Activated naive CD8-positive, alpha-beta T cell treated with anti-CD3 and anti-CD28 coated beads, Interleukin-2, amount 10 ng/mL, durations not matched to agents 7 days and 5 days (primary cell): ENCODE results near the gene CHSY3. TPM values are rescaled to one million over a fixed set of nuclear protein-coding genes. Genes with fewer than 3 reads are reported as not detected.

ENCODE experiments used
- ATAC-seq: fragments of 150-1000 bp; cut with Tn5 transposase; one replicate; pipeline ENCODE4 v1.10.0; 2021; ENCODE audit warnings: low read depth, moderate library complexity
- POLR2A ChIA-PET: fragments of 350-600 bp; sonication (Branson Sonifier 250); formaldehyde crosslinking; loops from one replicate; lab custom pipeline; 2021; ENCODE audit warnings: antibody characterized with exemption; lab: Charles Lee
- DNase-seq: peaks from one replicate; pipeline ENCODE4 v3.0.0; 2021
- H3K27ac Mint-ChIP-seq: one replicate; pipeline ENCODE4 v1.8.0; 2022; ENCODE audit warnings: mild to moderate bottlenecking, mixed read lengths
- H3K27me3 Mint-ChIP-seq: one replicate; pipeline ENCODE4 v1.8.0; 2022; ENCODE audit warnings: mild to moderate bottlenecking, moderate library complexity, mixed read lengths
- H3K36me3 Mint-ChIP-seq: one replicate; pipeline ENCODE4 v1.8.0; 2021; ENCODE audit warnings: mild to moderate bottlenecking, mixed read lengths
- H3K4me1 Mint-ChIP-seq: one replicate; pipeline ENCODE4 v1.8.0; 2021; ENCODE audit warnings: mixed read lengths
- H3K4me3 Mint-ChIP-seq: one replicate; pipeline ENCODE4 v1.8.0; 2022; ENCODE audit warnings: mild to moderate bottlenecking, moderate library complexity, mixed read lengths
- H3K9me3 Mint-ChIP-seq: one replicate; pipeline ENCODE4 v1.8.0; 2021; ENCODE audit warnings: mixed read lengths
- total RNA-seq, 2 experiments: library from RNA; stranded (reverse); gene quantifications; one replicate each; pipeline ENCODE4 v1.2.3, GENCODE V29; 2021

Gene CHSY3
- total RNA-seq, 2 experiments from 2014 or later = not detected

- ATAC-seq (no peak), DNase-seq (no peak)
- Mint-ChIP-seq H3K27me3 (no peaks in the 10 kb centered on the region), H3K4me1 (no peaks in the 10 kb centered on the region), H3K27ac (no peak overlapping the region), H3K4me3 (no peak overlapping the region), H3K36me3 (no peaks in the 10 kb centered on the region), H3K9me3 (peaks cover 4% of the 10 kb centered on the region)
- POLR2A ChIA-PET = no interaction called here
These were observed 112.9 kb downstream of the CHSY3 start for GRCh38 chr5:130017173-130017572.

GRCh38 chr5:130018641-130019040, 114.4 kb downstream of the CHSY3 start:
- H3K9me3 Mint-ChIP-seq = peaks cover 4% of the 10 kb centered on the region
- no peak for DNase-seq
- ATAC-seq = no peak
- H3K4me3 Mint-ChIP-seq = no peak overlapping the region
- no peak overlapping the region for H3K27ac Mint-ChIP-seq
- no peaks in the 10 kb centered on the region for H3K36me3 Mint-ChIP-seq
- H3K4me1 Mint-ChIP-seq = no peaks in the 10 kb centered on the region
- POLR2A ChIA-PET = no interaction called here
- H3K27me3 Mint-ChIP-seq = no peaks in the 10 kb centered on the region

GRCh38 chr5:130021000-130021399, 116.7 kb downstream of the CHSY3 start:
- Mint-ChIP-seq H3K4me1 (no peaks in the 10 kb centered on the region), H3K4me3 (no peak overlapping the region), H3K27ac (no peak overlapping the region), H3K36me3 (no peaks in the 10 kb centered on the region), H3K9me3 (no peaks in the 10 kb centered on the region), H3K27me3 (no peaks in the 10 kb centered on the region)
- POLR2A ChIA-PET = no interaction called here
- no peak for DNase-seq
- no peak for ATAC-seq

- no peaks in the 10 kb centered on the region for H3K36me3 Mint-ChIP-seq
- H3K4me1 Mint-ChIP-seq = no peaks in the 10 kb centered on the region
- ATAC-seq (no peak), DNase-seq (no peak)
- POLR2A ChIA-PET = no interaction called here
- no peak overlapping the region for H3K27ac Mint-ChIP-seq
- no peaks in the 10 kb centered on the region for H3K27me3 Mint-ChIP-seq
- H3K9me3 Mint-ChIP-seq = no peaks in the 10 kb centered on the region
- H3K4me3 Mint-ChIP-seq = no peak overlapping the region
These were observed 117.6 kb downstream of the CHSY3 start for GRCh38 chr5:130021876-130022275.

GRCh38 chr5:130023604-130024003, 119.3 kb downstream of the CHSY3 start:
- ATAC-seq = no peak
- no peak for DNase-seq
- Mint-ChIP-seq H3K4me3 (no peak overlapping the region), H3K36me3 (no peaks in the 10 kb centered on the region), H3K4me1 (no peaks in the 10 kb centered on the region), H3K27me3 (no peaks in the 10 kb centered on the region), H3K9me3 (no peaks in the 10 kb centered on the region), H3K27ac (no peak overlapping the region)
- POLR2A ChIA-PET = no interaction called here

- Mint-ChIP-seq H3K27me3 (peaks cover 2% of the 10 kb centered on the region), H3K36me3 (no peaks in the 10 kb centered on the region), H3K4me3 (no peak overlapping the region), H3K9me3 (no peaks in the 10 kb centered on the region), H3K27ac (no peak overlapping the region), H3K4me1 (no peaks in the 10 kb centered on the region)
- no peak for ATAC-seq
- DNase-seq = no peak
- POLR2A ChIA-PET = no interaction called here
These were observed 119.7 kb downstream of the CHSY3 start for GRCh38 chr5:130024006-130024405.

- ATAC-seq (no peak), DNase-seq (no peak)
- Mint-ChIP-seq H3K4me3 (no peak overlapping the region), H3K4me1 (no peaks in the 10 kb centered on the region), H3K9me3 (no peaks in the 10 kb centered on the region), H3K36me3 (no peaks in the 10 kb centered on the region), H3K27me3 (peaks cover 2% of the 10 kb centered on the region), H3K27ac (no peak overlapping the region)
- POLR2A ChIA-PET = no interaction called here
These were observed 121.2 kb downstream of the CHSY3 start for GRCh38 chr5:130025511-130025910.

- POLR2A ChIA-PET = no interaction called here
- H3K27me3 Mint-ChIP-seq = peaks cover 2% of the 10 kb centered on the region
These were observed 128.5 kb downstream of the CHSY3 start for GRCh38 chr5:130032807-130033206.

GRCh38 chr5:130034566-130035210, 130.4 kb downstream of the CHSY3 start:
- no peaks in the 10 kb centered on the region for H3K36me3 Mint-ChIP-seq
- no peak for DNase-seq
- H3K4me3 Mint-ChIP-seq = no peak overlapping the region
- H3K27me3 Mint-ChIP-seq = no peaks in the 10 kb centered on the region
- no peak for ATAC-seq
- H3K27ac Mint-ChIP-seq = no peak overlapping the region
- H3K9me3 Mint-ChIP-seq = no peaks in the 10 kb centered on the region
- POLR2A ChIA-PET = no interaction called here
- H3K4me1 Mint-ChIP-seq = no peaks in the 10 kb centered on the region

More at GRCh38 chr5:130032807-130033206, 128.5 kb downstream of the CHSY3 start:
- ATAC-seq (no peak), DNase-seq (no peak)
- no peaks in the 10 kb centered on the region for H3K36me3 Mint-ChIP-seq
- H3K4me1 Mint-ChIP-seq = no peaks in the 10 kb centered on the region
- H3K4me3 Mint-ChIP-seq = no peak overlapping the region
- H3K9me3 Mint-ChIP-seq = no peaks in the 10 kb centered on the region
- H3K27ac Mint-ChIP-seq = no peak overlapping the region

GRCh38 chr5:130035388-130035787, 131.1 kb downstream of the CHSY3 start:
- Mint-ChIP-seq H3K4me1 (no peaks in the 10 kb centered on the region), H3K36me3 (no peaks in the 10 kb centered on the region), H3K27ac (no peak overlapping the region), H3K4me3 (no peak overlapping the region), H3K9me3 (no peaks in the 10 kb centered on the region), H3K27me3 (no peaks in the 10 kb centered on the region)
- no peak for ATAC-seq
- POLR2A ChIA-PET = no interaction called here
- no peak for DNase-seq

- H3K4me1 Mint-ChIP-seq = no peaks in the 10 kb centered on the region
- no peaks in the 10 kb centered on the region for H3K9me3 Mint-ChIP-seq
- POLR2A ChIA-PET = no interaction called here
- ATAC-seq = no peak
- no peak for DNase-seq
- no peaks in the 10 kb centered on the region for H3K36me3 Mint-ChIP-seq
- H3K4me3 Mint-ChIP-seq = no peak overlapping the region
- H3K27ac Mint-ChIP-seq = no peak overlapping the region
- no peaks in the 10 kb centered on the region for H3K27me3 Mint-ChIP-seq
These were observed 133.6 kb downstream of the CHSY3 start for GRCh38 chr5:130037905-130038304.

- Mint-ChIP-seq H3K27ac (no peak overlapping the region), H3K9me3 (no peaks in the 10 kb centered on the region), H3K4me3 (no peak overlapping the region), H3K4me1 (no peaks in the 10 kb centered on the region), H3K36me3 (no peaks in the 10 kb centered on the region), H3K27me3 (no peaks in the 10 kb centered on the region)
- POLR2A ChIA-PET = no interaction called here
- DNase-seq (no peak), ATAC-seq (no peak)
These were observed 139.6 kb downstream of the CHSY3 start for GRCh38 chr5:130043834-130044233.

GRCh38 chr5:130045334-130045733, 141.1 kb downstream of the CHSY3 start:
- no peaks in the 10 kb centered on the region for H3K9me3 Mint-ChIP-seq
- H3K4me1 Mint-ChIP-seq = no peaks in the 10 kb centered on the region
- ATAC-seq (no peak), DNase-seq (no peak)
- H3K36me3 Mint-ChIP-seq = no peaks in the 10 kb centered on the region
- POLR2A ChIA-PET = no interaction called here
- H3K27me3 Mint-ChIP-seq = no peaks in the 10 kb centered on the region
- H3K27ac Mint-ChIP-seq = no peak overlapping the region
- H3K4me3 Mint-ChIP-seq = no peak overlapping the region

- H3K4me3 Mint-ChIP-seq = no peak overlapping the region
- no peaks in the 10 kb centered on the region for H3K4me1 Mint-ChIP-seq
- no peaks in the 10 kb centered on the region for H3K36me3 Mint-ChIP-seq
- no peaks in the 10 kb centered on the region for H3K9me3 Mint-ChIP-seq
- H3K27me3 Mint-ChIP-seq = no peaks in the 10 kb centered on the region
- DNase-seq = no peak
- POLR2A ChIA-PET = no interaction called here
- no peak overlapping the region for H3K27ac Mint-ChIP-seq
- no peak for ATAC-seq
These were observed 146.3 kb downstream of the CHSY3 start for GRCh38 chr5:130050585-130050984.

- H3K27ac Mint-ChIP-seq = no peak overlapping the region
- no peaks in the 10 kb centered on the region for H3K27me3 Mint-ChIP-seq
- ATAC-seq = no peak
- no peaks in the 10 kb centered on the region for H3K4me1 Mint-ChIP-seq
- no peaks in the 10 kb centered on the region for H3K9me3 Mint-ChIP-seq
- no peak overlapping the region for H3K4me3 Mint-ChIP-seq
- DNase-seq = no peak
- H3K36me3 Mint-ChIP-seq = no peaks in the 10 kb centered on the region
- POLR2A ChIA-PET = no interaction called here
These were observed 148.5 kb downstream of the CHSY3 start for GRCh38 chr5:130052752-130053151.
